Transverse colon (tissue), 4 donors: ENCODE data around the gene ADGB. TPM values are rescaled to one million over a fixed set of nuclear protein-coding genes. Genes with fewer than 3 reads are reported as not detected.
A peak's percentile ranks its signal among the peaks of the same experiment; 100 is the strongest.

Experiments used
- DNase-seq: peaks from one replicate; pipeline ENCODE4 v3.0.0-alpha.2; 2019
- H3K27ac ChIP-seq, 4 donors: fragments of 200-600 bp; sonication (generic); 2 replicates each; pipeline ENCODE4 v1.5.1; 2016 to 2018; ENCODE audit warnings: inconsistent platforms in 4 of 4
- H3K27me3 ChIP-seq: fragments of 200-600 bp; sonication (generic); 2 replicates; pipeline ENCODE4 v1.5.1; 2017; ENCODE audit warnings: inconsistent platforms
- H3K36me3 ChIP-seq, 4 donors: fragments of 200-600 bp; sonication (generic); 2 replicates each; pipeline ENCODE4 v1.5.1; 2017 to 2019; ENCODE audit warnings: inconsistent platforms in 4 of 4
- H3K4me1 ChIP-seq, 4 donors: fragments of 200-600 bp; sonication (generic); 2 replicates each; pipeline ENCODE4 v1.5.1; 2017 to 2020; ENCODE audit warnings: inconsistent platforms in 4 of 4
- H3K4me3 ChIP-seq, 4 donors: fragments of 200-600 bp; sonication (generic); 1 replicate in 1 of 4; 2 replicates in 3 of 4; pipeline versions ENCODE4 v1.5.1 to v1.6.1; 2017 to 2019; ENCODE audit warnings: inconsistent platforms in 4 of 4
- H3K9me3 ChIP-seq, 2 donors: fragments of 200-600 bp; sonication (generic); 2 replicates each; pipeline ENCODE4 v1.5.1; 2017 to 2019; ENCODE audit warnings: inconsistent platforms in 2 of 2
- CTCF ChIP-seq, 5 experiments: fragments of 200-600 bp in 3 of 5; fragments of 450-650 bp in 2 of 5; sonication (generic) in 3 of 5; IDR thresholded peaks; 1 replicate in 2 of 5; 2 replicates in 3 of 5; pipeline ENCODE4 v1.5.1; 2016 to 2017; ENCODE audit warnings: antibody characterized with exemption in 5 of 5, inconsistent platforms in 3 of 5, mild to moderate bottlenecking in 2 of 5, moderate library complexity in 1 of 5
- EP300 ChIP-seq: sonication (generic); formaldehyde crosslinking; IDR thresholded peaks from one replicate; pipeline ENCODE4 v1.6.1; 2017; ENCODE audit warnings: antibody characterized with exemption, low read depth
- POLR2A ChIP-seq: fragments of 450-650 bp; IDR thresholded peaks from one replicate; pipeline ENCODE4 v1.6.1; 2016; ENCODE audit warnings: antibody characterized with exemption, mild to moderate bottlenecking, moderate library complexity
- POLR2AphosphoS5 ChIP-seq, 3 donors: sonication (generic); formaldehyde crosslinking; IDR thresholded peaks; one replicate each; pipeline ENCODE4 v1.6.1; 2016; ENCODE audit warnings: antibody characterized with exemption in 3 of 3
- WGBS, 2 donors: methylation state at CpG; one replicate each; pipeline ENCODE4 v1.1.5; 2018; ENCODE audit warnings: low coverage in 1 of 2; 5-methylcytosine and 5-hydroxymethylcytosine counted together
- in situ Hi-C, 4 donors: fragments of 200-750 bp; cut with MboI; loops; one replicate each; pipeline versions ENCODE4 v1.15.0 to v1.15.1; 2017; ENCODE audit warnings: low sequenced_read_pairs in 3 of 4, low pct_ligation_motif_present in 1 of 4, low pct_unique_long_range_greater_than_20kb in 1 of 4
- intact Hi-C: fragments of 100-400 bp; cut with DNase I; formaldehyde crosslinking; loops from one replicate; pipeline ENCODE4 v1.15.1; 2023; ENCODE audit warnings: low total_unique reads
- total RNA-seq, 4 donors: library from RNA; depleted of rRNA; stranded (reverse); fragments of >200 nt; gene quantifications; one replicate each; pipeline ENCODE4 v1.1.0, GENCODE V29; 2016

The ADGB gene
- total RNA-seq, 4 donors from 2014 or later: 1.1 to 28.7 (median 3.2) TPM

- DNase-seq: no peak
- peak overlapping the region; percentile 42 to 72 (median 61) for H3K27ac ChIP-seq
- intact Hi-C loops: no loop called here
- H3K27me3 ChIP-seq: no peaks in the 10 kb centered on the region
- H3K4me3 ChIP-seq: no peak overlapping the region
- in situ Hi-C loops: no loop called here
- 46 to 49% methylated on average over 4 of the region's 4 CpGs for WGBS, 2 donors
- TF ChIP-seq EP300 (no peak), POLR2A (no peak), CTCF (IDR thresholded peaks at IDR 0.05) (no peak), POLR2AphosphoS5 (IDR thresholded peaks at IDR 0.05) (no peak)
- no peaks in the 10 kb centered on the region for H3K9me3 ChIP-seq
- no peaks in the 10 kb centered on the region for H3K36me3 ChIP-seq
- H3K4me1 ChIP-seq: peaks cover 0 to 27% (median 7%) of the 10 kb centered on the region in 4 donors
These were observed 2.6 kb downstream of the ADGB start for GRCh38 chr6:146601352-146601751.

DNA sequence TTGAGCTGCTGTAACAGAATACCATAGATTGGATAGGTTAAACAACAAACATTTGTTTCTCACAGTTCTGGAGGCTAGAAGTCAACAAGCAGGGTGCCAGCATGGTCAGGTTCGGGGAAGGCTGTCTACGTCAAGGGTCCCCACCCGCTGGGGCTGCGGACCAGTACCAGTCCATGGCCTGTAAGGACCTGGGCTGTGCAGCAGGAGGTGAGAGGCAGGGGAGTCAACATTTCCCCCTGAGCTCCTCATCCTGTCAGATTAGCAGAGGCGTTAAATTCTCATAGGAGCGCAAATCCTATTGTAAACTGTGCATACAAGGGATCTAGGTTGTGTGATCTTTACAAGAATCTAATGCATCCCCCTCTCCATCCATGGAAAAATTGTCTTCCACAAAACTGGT is 3.8 kb downstream of the ADGB start:
- in situ Hi-C loops: no loop called here
- intact Hi-C loops: no loop called here
- Histone ChIP-seq H3K36me3 (no peaks in the 10 kb centered on the region), H3K27me3 (no peaks in the 10 kb centered on the region), H3K4me3 (no peak overlapping the region), H3K9me3 (no peaks in the 10 kb centered on the region), H3K27ac (peak overlapping the region in 3 of 4 donors; percentile 16 to 72 (median 63)), H3K4me1 (peaks cover 0 to 27% (median 7%) of the 10 kb centered on the region in 4 donors)
- TF ChIP-seq POLR2A: no peak
- no peak for TF ChIP-seq POLR2AphosphoS5 (IDR thresholded peaks at IDR 0.05)
- TF ChIP-seq CTCF (IDR thresholded peaks at IDR 0.05): no peak
- no peak for TF ChIP-seq EP300
- 71% methylated on average over 6 of the region's 6 CpGs; no CpG with 5 or more reads in 1 of the 2 donors for WGBS, 2 donors
- no peak for DNase-seq

GRCh38 chr6:146613947-146614346 is 15.2 kb downstream of the ADGB start:
- Histone ChIP-seq H3K9me3 (no peaks in the 10 kb centered on the region), H3K4me1 (no peaks in the 10 kb centered on the region), H3K27me3 (no peaks in the 10 kb centered on the region), H3K36me3 (no peaks in the 10 kb centered on the region), H3K4me3 (no peak overlapping the region), H3K27ac (no peak overlapping the region)
- DNase-seq: no peak
- in situ Hi-C loops: no loop called here
- no peak for TF ChIP-seq EP300
- TF ChIP-seq POLR2A: no peak
- TF ChIP-seq CTCF (IDR thresholded peaks at IDR 0.05): no peak
- no peak for TF ChIP-seq POLR2AphosphoS5 (IDR thresholded peaks at IDR 0.05)
- intact Hi-C loops: no loop called here
- 92 to 93% methylated on average over 3 of the region's 3 CpGs for WGBS, 2 donors

- WGBS, 2 donors: 86 to 94% methylated on average over 2 of the region's 2 CpGs
- in situ Hi-C loops: no loop called here
- no peaks in the 10 kb centered on the region for H3K4me1 ChIP-seq
These were observed 21.9 kb downstream of the ADGB start for GRCh38 chr6:146620655-146621054.

More at GRCh38 chr6:146620655-146621054, 21.9 kb downstream of the ADGB start:
- no peaks in the 10 kb centered on the region for H3K9me3 ChIP-seq
- H3K36me3 ChIP-seq: no peaks in the 10 kb centered on the region
- no peak overlapping the region for H3K27ac ChIP-seq
- TF ChIP-seq POLR2AphosphoS5 (IDR thresholded peaks at IDR 0.05) (no peak), POLR2A (no peak), CTCF (IDR thresholded peaks at IDR 0.05) (no peak)
- no peak overlapping the region for H3K4me3 ChIP-seq
- DNase-seq: no peak
- H3K27me3 ChIP-seq: no peaks in the 10 kb centered on the region
- intact Hi-C loops: no loop called here
